Hepatocyte (in vitro differentiated cells): ENCODE results near the gene CENPQ. TPM values are rescaled to one million over a fixed set of nuclear protein-coding genes. Genes with fewer than 3 reads are reported as not detected.

Experiments
- DNase-seq: peaks from one replicate; pipeline ENCODE4 v3.0.0-alpha.2; 2016; ENCODE audit warnings: low spot score
- H2AFZ ChIP-seq: fragments of 200-600 bp; sonication (generic); 2 replicates; pipeline ENCODE4 v1.6.0; 2016; ENCODE audit warnings: antibody characterized with exemption, mild to moderate bottlenecking
- H3K27ac ChIP-seq: fragments of 200-600 bp; sonication (generic); 2 replicates; pipeline ENCODE4 v1.5.1; 2016; ENCODE audit warnings: mild to moderate bottlenecking
- H3K27me3 ChIP-seq: fragments of 200-600 bp; sonication (generic); 2 replicates; pipeline ENCODE4 v1.6.1; 2016
- H3K36me3 ChIP-seq: fragments of 200-600 bp; sonication (generic); replicated peaks from 2 replicates; pipeline ENCODE4 v1.5.1; 2016; ENCODE audit warnings: low read depth; ENCODE audit not compliant: insufficient read depth
- H3K4me1 ChIP-seq: fragments of 200-600 bp; sonication (generic); 2 replicates; pipeline ENCODE4 v1.5.1; 2016; ENCODE audit warnings: mild to moderate bottlenecking, moderate library complexity; ENCODE audit not compliant: insufficient read depth
- H3K4me2 ChIP-seq: fragments of 200-600 bp; sonication (generic); 2 replicates; pipeline ENCODE4 v1.6.0; 2016
- H3K4me3 ChIP-seq: fragments of 200-600 bp; sonication (generic); 2 replicates; pipeline ENCODE4 v1.5.1; 2016; ENCODE audit warnings: mild to moderate bottlenecking
- H3K79me2 ChIP-seq: fragments of 200-600 bp; sonication (generic); 2 replicates; pipeline ENCODE4 v1.6.0; 2017; ENCODE audit warnings: mild to moderate bottlenecking
- H3K9me2 ChIP-seq: fragments of 200-600 bp; sonication (generic); replicated peaks from 2 replicates; pipeline ENCODE4 v1.6.0; 2017; ENCODE audit warnings: mild to moderate bottlenecking; ENCODE audit not compliant: insufficient read depth
- H3K9me3 ChIP-seq: fragments of 200-600 bp; sonication (generic); 2 replicates; pipeline ENCODE4 v1.5.1; 2016; ENCODE audit warnings: low read depth, mild to moderate bottlenecking
- H4K20me1 ChIP-seq: fragments of 200-600 bp; sonication (generic); 2 replicates; pipeline ENCODE4 v1.6.0; 2016; ENCODE audit warnings: mild to moderate bottlenecking; ENCODE audit not compliant: insufficient read depth, poor library complexity, severe bottlenecking
- CTCF ChIP-seq: fragments of 200-600 bp; sonication (generic); IDR thresholded peaks from 2 replicates; pipeline ENCODE4 v1.5.1; 2016; ENCODE audit warnings: antibody characterized with exemption, mild to moderate bottlenecking; ENCODE audit not compliant: poor library complexity
- EZH2 ChIP-seq: fragments of 200-600 bp; sonication (generic); IDR thresholded peaks from 2 replicates; pipeline ENCODE4 v1.6.1; 2016; ENCODE audit warnings: antibody characterized with exemption, mild to moderate bottlenecking, borderline replicate concordance
- EZH2phosphoT487 ChIP-seq: fragments of 200-600 bp; sonication (generic); IDR thresholded peaks from one replicate; pipeline ENCODE4 v1.6.1; 2018; ENCODE audit warnings: antibody characterized with exemption, mild to moderate bottlenecking, low read depth, moderate library complexity; ENCODE audit not compliant: unreplicated experiment, severe bottlenecking
- WGBS: methylation state at CpG from one replicate; pipeline ENCODE4 v1.1.6; 2016; ENCODE audit warnings: low lambda C conversion rate; ENCODE audit errors: missing lambda C conversion rate; 5-methylcytosine and 5-hydroxymethylcytosine counted together
- polyA plus RNA-seq: library from polyadenylated mRNA; unstranded; fragments of >200 nt; fragmentation: Nextera tagmentation; extraction: Ambion mirVana; gene quantifications from 2 replicates; pipeline ENCODE4 v1.2.1, GENCODE V29; 2016
- total RNA-seq: library from RNA; depleted of rRNA; stranded (reverse); fragments of >200 nt; gene quantifications from 2 replicates; pipeline ENCODE4 v1.2.3, GENCODE V29; 2014

The CENPQ gene
- total and polyA plus RNA-seq, 2 experiments from 2014 or later, result 4.4 to 5.0 TPM

GRCh38 chr6:49497304-49497703 lies 34.1 kb downstream of the CENPQ start:
- Histone ChIP-seq H3K9me3 (no peaks in the 10 kb centered on the region), H4K20me1 (no peaks in the 10 kb centered on the region), H2AFZ (no peak overlapping the region), H3K27ac (no peak overlapping the region), H3K27me3 (no peaks in the 10 kb centered on the region), H3K4me1 (no peaks in the 10 kb centered on the region), H3K4me2 (no peak overlapping the region), H3K9me2 (no peaks in the 10 kb centered on the region), H3K79me2 (no peaks in the 10 kb centered on the region), H3K4me3 (no peak overlapping the region), H3K36me3 (no peaks in the 10 kb centered on the region)
- DNase-seq, result no peak
- no peak for TF ChIP-seq EZH2
- TF ChIP-seq EZH2phosphoT487, result no peak
- no peak for TF ChIP-seq CTCF
- WGBS, result 79% methylated on average over 3 of the region's 3 CpGs

- Histone ChIP-seq H3K79me2 (no peaks in the 10 kb centered on the region), H3K36me3 (no peaks in the 10 kb centered on the region), H3K4me1 (no peaks in the 10 kb centered on the region), H3K27ac (no peak overlapping the region), H2AFZ (no peak overlapping the region), H3K9me3 (no peaks in the 10 kb centered on the region), H3K4me3 (no peak overlapping the region), H3K9me2 (no peaks in the 10 kb centered on the region), H3K4me2 (no peak overlapping the region), H4K20me1 (no peaks in the 10 kb centered on the region), H3K27me3 (no peaks in the 10 kb centered on the region)
- DNase-seq, result no peak
- no peak for TF ChIP-seq EZH2phosphoT487
- no peak for TF ChIP-seq CTCF
- no peak for TF ChIP-seq EZH2
- 79% methylated on average over 1 of the region's 1 CpG for WGBS
Measured at GRCh38 chr6:49499126-49499525, 36.0 kb downstream of the CENPQ start.

GRCh38 chr6:49499623-49500022 lies 36.5 kb downstream of the CENPQ start, which contains the start of gene GLYATL3:
GLYATL3 (plus strand) TSS chr6:49499923; CDS start chr6:49511991, 12,068 bp downstream.
- TF ChIP-seq EZH2phosphoT487, result no peak
- H3K27me3 ChIP-seq, result no peaks in the 10 kb centered on the region
- no peaks in the 10 kb centered on the region for H3K4me1 ChIP-seq
- H3K9me2 ChIP-seq, result no peaks in the 10 kb centered on the region
- H3K9me3 ChIP-seq, result no peaks in the 10 kb centered on the region
- no peaks in the 10 kb centered on the region for H3K79me2 ChIP-seq
- no peak within 1 kb of the TSS for H3K4me2 ChIP-seq
- H2AFZ ChIP-seq, result no peak within 1 kb of the TSS
- H3K36me3 ChIP-seq, result no peaks in the 10 kb centered on the region
- DNase-seq, result no peak
- 45% methylated on average over 2 of the region's 2 CpGs for WGBS
- H4K20me1 ChIP-seq, result no peaks in the 10 kb centered on the region
- no peak within 1 kb of the TSS for H3K4me3 ChIP-seq
- no peak within 1 kb of the TSS for H3K27ac ChIP-seq

GRCh38 chr6:49504666-49505065 lies 41.5 kb downstream of the CENPQ start:
- Histone ChIP-seq H3K4me3 (no peak overlapping the region), H3K36me3 (no peaks in the 10 kb centered on the region), H4K20me1 (no peaks in the 10 kb centered on the region), H3K4me1 (peaks cover 5% of the 10 kb centered on the region), H3K4me2 (no peak overlapping the region), H3K79me2 (no peaks in the 10 kb centered on the region), H3K9me3 (no peaks in the 10 kb centered on the region), H2AFZ (no peak overlapping the region), H3K27me3 (no peaks in the 10 kb centered on the region), H3K9me2 (no peaks in the 10 kb centered on the region), H3K27ac (no peak overlapping the region)
- 84% methylated on average over 5 of the region's 5 CpGs for WGBS
- no peak for DNase-seq
- TF ChIP-seq EZH2phosphoT487, result no peak
- TF ChIP-seq EZH2, result no peak
- TF ChIP-seq CTCF, result no peak
